HepG2 (cell line): Measurements from ENCODE around the gene CST2.

Experiments used
- ATF2 ChIP-seq: sonication (generic); formaldehyde crosslinking; IDR thresholded peaks from 2 replicates; pipeline ENCODE4 v1.4.0; 2020; ENCODE audit warnings: missing genetic modification reagents
- HNF1B ChIP-seq: sonication (generic); formaldehyde crosslinking; IDR thresholded peaks from 2 replicates; pipeline ENCODE4 v1.5.1; 2020; ENCODE audit warnings: mild to moderate bottlenecking, moderate library complexity, missing genetic modification reagents
- MAZ ChIP-seq, 2 experiments: sonication (generic) in 1 of 2; formaldehyde crosslinking in 1 of 2; IDR thresholded peaks; 2 replicates each; pipeline versions ENCODE4 v1.5.0 to v1.6.1; 2012 to 2020; ENCODE audit warnings: low read depth in 2 of 2, mild to moderate bottlenecking in 2 of 2, borderline replicate concordance in 1 of 2, improper control_type of control experiment in 1 of 2, low read length in 1 of 2, missing genetic modification reagents in 1 of 2, moderate library complexity in 1 of 2
- NCOA5 ChIP-seq: sonication (generic); formaldehyde crosslinking; IDR thresholded peaks from 2 replicates; pipeline ENCODE4 v1.4.0; 2020; ENCODE audit warnings: missing genetic modification reagents
- POLR2A ChIP-seq, 2 experiments: IDR thresholded peaks; 2 replicates each; pipeline ENCODE4 v1.6.1; 2011; ENCODE audit warnings: low read depth in 2 of 2, low read length in 2 of 2, mild to moderate bottlenecking in 1 of 2, moderate library complexity in 1 of 2; ENCODE audit not compliant: insufficient read depth in 1 of 2
- POLR2AphosphoS5 ChIP-seq: IDR thresholded peaks from 2 replicates; pipeline ENCODE4 v1.6.1; 2012; ENCODE audit warnings: low read depth, low read length
- ZNF143 ChIP-seq: sonication (generic); formaldehyde crosslinking; IDR thresholded peaks from 2 replicates; pipeline ENCODE4 v1.4.0; 2020; ENCODE audit warnings: missing genetic modification reagents

- TF ChIP-seq ZNF143 (CRISPR knock-in tag) (no peak), MAZ (IDR thresholded peaks at IDR 0.05; ENCODE audit: borderline replicate concordance, low read depth, low read length) (no peak), MAZ (CRISPR knock-in tag; IDR thresholded peaks at IDR 0.05; ENCODE audit: low read depth) (no peak), HNF1B (CRISPR knock-in tag) (no peak), ATF2 (CRISPR knock-in tag) (no peak), POLR2A (IDR thresholded peaks at IDR 0.05; ENCODE audit: insufficient read depth in 1 of 2, low read depth in 2 of 2, low read length in 2 of 2) (no peak), POLR2AphosphoS5 (no peak), NCOA5 (no peak)
Observed at GRCh38 chr20:23800865-23801264, 25.7 kb downstream of the CST2 start.
